Measurements from ENCODE around the gene CCDC54.

DNA sequence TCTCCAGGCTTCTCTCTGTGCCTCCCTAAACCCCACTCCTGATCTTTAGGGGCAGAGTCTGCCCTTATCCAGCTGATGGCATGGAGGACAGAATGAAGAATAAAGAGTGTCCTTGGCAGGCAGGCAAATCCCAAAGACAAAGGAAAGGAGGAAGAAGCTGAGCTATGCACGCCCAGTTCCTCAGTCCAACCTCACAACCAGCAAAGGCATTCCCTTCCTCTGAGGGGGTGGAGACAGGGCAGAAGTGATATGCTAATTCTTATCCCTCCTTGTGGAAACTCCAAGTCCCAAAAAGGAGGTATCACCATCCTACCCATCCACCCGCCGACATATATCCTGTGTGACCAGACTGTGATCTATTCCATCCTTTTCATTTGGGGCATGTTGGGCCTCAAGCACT lies 10.5 kb upstream of the CCDC54 start:
- TF ChIP-seq SP1 (IDR thresholded peaks at IDR 0.05) (no peak), SUZ12 (IDR thresholded peaks at IDR 0.05) (no peak), TARDBP (IDR thresholded peaks at IDR 0.05) (no peak)

Measured in HEK293T (cell line).